HL-60 (cell line): Measurements from ENCODE around the gene DVL1.

Source experiments
- POLR2AphosphoS5 ChIP-seq: IDR thresholded peaks from 2 replicates; pipeline ENCODE4 v1.6.1; 2012; ENCODE audit warnings: low read depth
- REST ChIP-seq: IDR thresholded peaks from 2 replicates; pipeline ENCODE4 v1.6.1; 2012; ENCODE audit warnings: low read depth; ENCODE audit not compliant: insufficient replicate concordance
- SPI1 ChIP-seq: IDR thresholded peaks from 2 replicates; pipeline ENCODE4 v1.6.1; 2012; ENCODE audit warnings: low read depth, mild to moderate bottlenecking, borderline replicate concordance
- TF ChIP-seq, protein P1 (sequence below): IDR thresholded peaks from one replicate; pipeline ENCODE4 v1.5.1; 2011; ENCODE audit warnings: low read length, control low read depth, inconsistent platforms; ENCODE audit not compliant: insufficient read depth

- TF ChIP-seq, protein P1, sequence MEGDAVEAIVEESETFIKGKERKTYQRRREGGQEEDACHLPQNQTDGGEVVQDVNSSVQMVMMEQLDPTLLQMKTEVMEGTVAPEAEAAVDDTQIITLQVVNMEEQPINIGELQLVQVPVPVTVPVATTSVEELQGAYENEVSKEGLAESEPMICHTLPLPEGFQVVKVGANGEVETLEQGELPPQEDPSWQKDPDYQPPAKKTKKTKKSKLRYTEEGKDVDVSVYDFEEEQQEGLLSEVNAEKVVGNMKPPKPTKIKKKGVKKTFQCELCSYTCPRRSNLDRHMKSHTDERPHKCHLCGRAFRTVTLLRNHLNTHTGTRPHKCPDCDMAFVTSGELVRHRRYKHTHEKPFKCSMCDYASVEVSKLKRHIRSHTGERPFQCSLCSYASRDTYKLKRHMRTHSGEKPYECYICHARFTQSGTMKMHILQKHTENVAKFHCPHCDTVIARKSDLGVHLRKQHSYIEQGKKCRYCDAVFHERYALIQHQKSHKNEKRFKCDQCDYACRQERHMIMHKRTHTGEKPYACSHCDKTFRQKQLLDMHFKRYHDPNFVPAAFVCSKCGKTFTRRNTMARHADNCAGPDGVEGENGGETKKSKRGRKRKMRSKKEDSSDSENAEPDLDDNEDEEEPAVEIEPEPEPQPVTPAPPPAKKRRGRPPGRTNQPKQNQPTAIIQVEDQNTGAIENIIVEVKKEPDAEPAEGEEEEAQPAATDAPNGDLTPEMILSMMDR: no peak
- TF ChIP-seq POLR2AphosphoS5 (0 out of 2 replicates have a peak, but pooled peaks have one; percentile 3), REST (no peak), SPI1 (no peak)
Observed at GRCh38 chr1:1315435-1315954, 33.7 kb downstream of the DVL1 start.
